Muscle of leg (tissue), 11 donors: ENCODE data around the gene YJEFN3. TPM values are rescaled to one million over a fixed set of nuclear protein-coding genes. Genes with fewer than 3 reads are reported as not detected.

Experiments
- DNase-seq: peaks from one replicate; pipeline ENCODE4 v3.0.0; 2013
- H3K27ac ChIP-seq: one replicate; pipeline ENCODE4 v1.5.1; 2013; ENCODE audit warnings: mild to moderate bottlenecking, low read length, control low read depth
- H3K27me3 ChIP-seq: one replicate; pipeline ENCODE4 v1.6.1; 2013; ENCODE audit warnings: low read length; ENCODE audit not compliant: control insufficient read depth, insufficient read depth
- H3K36me3 ChIP-seq: one replicate; pipeline ENCODE4 v1.6.1; 2013; ENCODE audit warnings: low read length; ENCODE audit not compliant: control insufficient read depth, insufficient read depth
- H3K4me1 ChIP-seq: one replicate; pipeline ENCODE4 v1.6.1; 2013; ENCODE audit warnings: low read length; ENCODE audit not compliant: control insufficient read depth, insufficient read depth
- H3K4me3 ChIP-seq: one replicate; pipeline ENCODE4 v1.5.1; 2013; ENCODE audit warnings: low read length, control low read depth
- H3K9me3 ChIP-seq: replicated peaks from 2 replicates; pipeline ENCODE4 v1.6.1; 2013; ENCODE audit warnings: low read depth, low read length; ENCODE audit not compliant: control insufficient read depth
- WGBS: methylation state at CpG from one replicate; pipeline ENCODE4 v1.1.5; 2013; ENCODE audit warnings: missing lambda C conversion rate; ENCODE audit not compliant: insufficient coverage; 5-methylcytosine and 5-hydroxymethylcytosine counted together
- polyA plus RNA-seq, 8 donors: library from polyadenylated mRNA; unstranded; fragments of 120-200 nt; gene quantifications; one replicate each; pipeline versions ENCODE4 v1.2.1 to v1.2.3, GENCODE V29; 2013; ENCODE audit warnings: inconsistent platforms in 1 of 8, low replicate concordance in 1 of 8; ENCODE audit not compliant: insufficient read length in 8 of 8, insufficient read depth in 1 of 8
- total RNA-seq: library from RNA; stranded (reverse); fragments of 120-200 nt; gene quantifications from one replicate; pipeline ENCODE4 v1.2.4, GENCODE V29; 2013

The YJEFN3 gene
- total and polyA plus RNA-seq, 9 donors = 1.6 to 10.7 (median 6.9) TPM

DNA sequence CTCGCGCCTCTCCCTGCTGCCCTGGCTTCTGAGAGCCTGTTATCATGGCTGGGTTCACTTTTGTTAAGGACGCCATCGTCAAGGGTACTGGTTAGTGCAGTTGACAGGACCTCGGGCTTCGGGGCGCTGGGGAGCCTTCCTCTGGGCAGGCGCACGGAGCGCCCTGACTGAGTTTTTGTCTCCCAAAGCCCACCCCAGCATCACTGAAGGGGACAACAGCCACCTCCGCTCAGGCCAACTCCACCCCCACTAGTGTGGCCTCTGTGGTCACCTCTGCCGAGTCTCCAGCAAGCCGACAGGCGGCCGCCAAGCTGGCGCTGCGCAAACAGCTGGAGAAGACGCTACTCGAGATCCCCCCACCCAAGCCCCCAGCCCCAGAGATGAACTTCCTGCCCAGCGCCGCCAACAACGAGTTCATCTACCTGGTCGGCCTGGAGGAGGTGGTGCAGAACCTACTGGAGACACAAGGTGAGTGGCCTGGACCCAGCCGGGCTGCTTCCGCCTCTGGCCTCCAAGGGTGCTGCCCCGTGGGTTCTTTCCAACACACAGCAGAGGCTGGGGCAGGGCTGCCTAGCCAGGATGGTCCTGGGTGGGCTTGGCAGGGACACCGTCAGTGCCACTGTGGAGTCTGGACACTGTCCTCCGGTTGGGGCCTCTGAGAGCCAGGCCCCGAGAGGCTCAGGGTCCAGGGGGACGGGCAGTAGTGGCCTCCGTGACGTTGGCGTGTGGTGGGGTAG is 30.3 kb upstream of the YJEFN3 start:
- H3K36me3 ChIP-seq = peaks cover 98% of the 10 kb centered on the region
- H3K4me1 ChIP-seq = peaks cover 4% of the 10 kb centered on the region
- no peaks in the 10 kb centered on the region for H3K27me3 ChIP-seq
- WGBS = 88% methylated on average over 33 of the region's 33 CpGs
- H3K4me3 ChIP-seq = no peak overlapping the region
- H3K27ac ChIP-seq = no peak overlapping the region
- DNase-seq = no peak
- no peaks in the 10 kb centered on the region for H3K9me3 ChIP-seq

DNA sequence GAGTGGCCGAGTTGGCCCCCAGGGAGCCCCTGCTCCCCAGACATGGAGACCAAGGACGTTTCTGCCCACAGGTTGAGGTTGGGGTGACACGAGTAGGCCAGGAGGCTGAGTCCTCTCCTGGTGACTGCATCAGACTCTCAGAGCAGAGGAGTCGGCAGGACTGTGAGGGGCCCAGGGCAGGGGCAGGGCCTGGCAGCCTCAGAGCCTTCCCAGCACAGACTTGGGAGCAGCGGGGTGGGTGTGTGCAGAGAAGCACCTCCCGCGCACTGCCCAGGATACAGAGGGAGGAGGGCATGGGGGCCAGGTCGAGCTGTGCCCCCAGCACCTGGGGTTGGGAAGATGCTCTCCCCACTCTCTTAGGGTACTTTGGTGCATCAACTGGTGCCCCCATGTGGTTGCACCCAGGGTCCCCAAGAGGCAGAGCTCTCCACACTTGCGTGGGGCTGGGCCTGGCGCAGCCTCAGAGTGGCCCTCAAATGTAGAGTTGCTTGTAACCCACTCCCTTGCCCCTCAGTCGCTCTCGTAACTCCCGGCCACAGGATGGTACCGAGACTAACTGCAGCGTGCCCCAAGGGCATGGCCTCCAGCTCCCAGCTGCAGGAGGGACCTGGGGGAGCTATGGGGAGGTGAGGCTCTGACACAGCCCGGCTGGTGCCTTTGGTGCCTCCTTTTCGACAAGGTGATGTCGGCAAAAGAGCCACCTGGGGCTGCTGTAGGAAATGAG is 29.3 kb upstream of the YJEFN3 start:
- no peak for DNase-seq
- H3K4me3 ChIP-seq = no peak overlapping the region
- WGBS = 70% methylated on average over 8 of the region's 18 CpGs

DNA sequence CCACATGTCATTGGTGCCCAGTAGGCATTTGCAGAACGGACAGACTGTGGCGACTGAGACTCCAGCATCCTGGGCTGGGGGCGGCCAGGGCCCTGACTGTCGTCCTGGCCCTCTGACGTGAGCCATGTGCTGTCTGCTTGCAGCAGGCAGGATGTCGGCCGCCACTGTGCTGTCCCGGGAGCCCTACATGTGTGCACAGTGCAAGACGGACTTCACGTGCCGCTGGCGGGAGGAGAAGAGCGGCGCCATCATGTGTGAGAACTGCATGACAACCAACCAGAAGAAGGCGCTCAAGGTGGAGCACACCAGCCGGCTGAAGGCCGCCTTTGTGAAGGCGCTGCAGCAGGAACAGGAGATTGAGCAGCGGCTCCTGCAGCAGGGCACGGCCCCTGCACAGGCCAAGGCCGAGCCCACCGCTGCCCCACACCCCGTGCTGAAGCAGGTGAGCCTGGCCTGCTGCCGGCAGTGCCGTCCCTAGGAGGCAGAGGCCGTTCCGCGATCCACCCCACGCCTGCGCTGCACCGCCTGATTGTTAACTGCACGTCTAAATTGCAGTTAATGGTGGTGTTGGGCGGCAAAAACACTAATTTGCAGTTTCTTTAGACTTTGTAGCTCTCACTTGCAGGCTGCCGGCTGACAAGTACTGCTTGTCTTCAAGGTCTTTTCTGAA is 27.6 kb upstream of the YJEFN3 start:
- H3K27ac ChIP-seq = no peak overlapping the region
- H3K36me3 ChIP-seq = peaks cover 94% of the 10 kb centered on the region
- H3K27me3 ChIP-seq = no peaks in the 10 kb centered on the region
- no peaks in the 10 kb centered on the region for H3K9me3 ChIP-seq
- no peak overlapping the region for H3K4me3 ChIP-seq
- DNase-seq = no peak
- peaks cover 4% of the 10 kb centered on the region for H3K4me1 ChIP-seq
- WGBS = 82% methylated on average over 33 of the region's 34 CpGs

More for the DNA sequence above, 29.3 kb upstream of the YJEFN3 start:
- Histone ChIP-seq H3K36me3 (peaks cover 93% of the 10 kb centered on the region), H3K27ac (no peak overlapping the region), H3K27me3 (no peaks in the 10 kb centered on the region), H3K9me3 (no peaks in the 10 kb centered on the region), H3K4me1 (peaks cover 4% of the 10 kb centered on the region)

- no peaks in the 10 kb centered on the region for H3K9me3 ChIP-seq
- WGBS = 91% methylated on average over 25 of the region's 26 CpGs
- DNase-seq = no peak
- no peaks in the 10 kb centered on the region for H3K27me3 ChIP-seq
- peaks cover 4% of the 10 kb centered on the region for H3K4me1 ChIP-seq
- H3K27ac ChIP-seq = no peak overlapping the region
- peaks cover 94% of the 10 kb centered on the region for H3K36me3 ChIP-seq
- H3K4me3 ChIP-seq = no peak overlapping the region
Observed at GRCh38 chr19:19501798-19502197, 26.9 kb upstream of the YJEFN3 start.

DNA sequence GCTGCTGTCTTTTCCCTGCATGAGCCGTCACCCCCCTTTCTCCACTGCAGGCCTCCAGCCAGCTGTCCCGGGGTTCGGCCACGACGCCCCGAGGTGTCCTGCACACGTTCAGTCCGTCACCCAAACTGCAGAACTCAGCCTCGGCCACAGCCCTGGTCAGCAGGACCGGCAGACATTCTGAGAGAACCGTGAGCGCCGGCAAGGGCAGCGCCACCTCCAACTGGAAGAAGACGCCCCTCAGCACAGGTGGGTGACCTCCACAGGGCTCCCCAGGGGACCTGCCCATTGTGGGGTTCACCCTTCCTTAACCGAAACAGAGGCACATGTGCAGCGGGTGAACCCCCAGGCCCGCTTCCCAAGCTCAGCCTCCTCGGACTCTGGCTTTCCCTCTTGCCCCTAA is 26.4 kb upstream of the YJEFN3 start:
- DNase-seq = no peak
- Histone ChIP-seq H3K4me1 (peaks cover 4% of the 10 kb centered on the region), H3K27me3 (no peaks in the 10 kb centered on the region), H3K27ac (no peak overlapping the region), H3K36me3 (peaks cover 94% of the 10 kb centered on the region), H3K4me3 (no peak overlapping the region), H3K9me3 (no peaks in the 10 kb centered on the region)
- 88% methylated on average over 19 of the region's 19 CpGs for WGBS

DNA sequence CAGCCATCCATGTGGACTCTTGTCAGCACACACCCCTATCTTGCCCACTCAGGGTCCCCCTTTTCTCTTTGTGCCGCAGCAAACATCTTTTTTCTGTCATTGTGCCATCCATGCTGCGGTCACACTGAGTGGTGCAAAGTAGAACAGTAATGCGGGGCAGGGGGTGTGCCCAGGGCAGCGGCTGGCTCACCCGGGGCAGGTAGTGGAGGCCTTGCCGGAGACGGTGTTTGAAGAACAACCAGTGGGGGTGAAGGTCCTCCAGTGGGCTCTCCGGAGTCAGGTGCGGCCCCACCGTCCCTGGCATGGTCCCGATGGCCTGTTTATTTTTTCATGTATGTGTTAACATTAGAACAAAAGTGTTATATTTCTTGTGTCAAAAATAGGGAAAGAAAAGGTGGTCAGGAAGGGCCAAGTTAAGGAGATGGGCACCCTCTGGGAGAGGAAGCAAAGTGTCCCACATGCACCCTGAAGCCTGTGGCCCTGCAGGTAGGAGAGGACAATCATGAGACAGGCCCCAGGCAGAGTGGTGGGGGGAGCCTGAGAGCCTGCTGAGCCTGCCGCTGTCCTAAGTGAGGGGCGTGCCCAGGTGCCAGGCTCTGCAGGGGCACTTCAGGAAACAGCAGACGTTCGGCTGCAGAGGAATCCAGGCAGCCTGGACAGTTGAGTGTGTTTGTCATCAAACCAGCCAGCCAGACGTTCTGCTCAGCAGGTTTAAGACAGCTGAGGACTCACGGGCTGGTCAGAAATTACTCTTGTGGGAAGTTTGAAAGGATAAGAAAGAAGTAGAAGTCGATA is 25.7 kb upstream of the YJEFN3 start:
- DNase-seq = no peak
- peaks cover 94% of the 10 kb centered on the region for H3K36me3 ChIP-seq
- peaks cover 4% of the 10 kb centered on the region for H3K4me1 ChIP-seq
- no peak overlapping the region for H3K27ac ChIP-seq
- 77% methylated on average over 12 of the region's 18 CpGs for WGBS
- no peaks in the 10 kb centered on the region for H3K27me3 ChIP-seq
- H3K9me3 ChIP-seq = no peaks in the 10 kb centered on the region
- H3K4me3 ChIP-seq = no peak overlapping the region

- Histone ChIP-seq H3K27me3 (no peaks in the 10 kb centered on the region), H3K4me3 (no peak overlapping the region), H3K36me3 (peaks cover 77% of the 10 kb centered on the region), H3K9me3 (no peaks in the 10 kb centered on the region), H3K4me1 (no peaks in the 10 kb centered on the region), H3K27ac (no peak overlapping the region)
- WGBS = 86% methylated on average over 19 of the region's 23 CpGs
- DNase-seq = no peak
Observed at GRCh38 chr19:19504754-19505668, 23.7 kb upstream of the YJEFN3 start.

DNA sequence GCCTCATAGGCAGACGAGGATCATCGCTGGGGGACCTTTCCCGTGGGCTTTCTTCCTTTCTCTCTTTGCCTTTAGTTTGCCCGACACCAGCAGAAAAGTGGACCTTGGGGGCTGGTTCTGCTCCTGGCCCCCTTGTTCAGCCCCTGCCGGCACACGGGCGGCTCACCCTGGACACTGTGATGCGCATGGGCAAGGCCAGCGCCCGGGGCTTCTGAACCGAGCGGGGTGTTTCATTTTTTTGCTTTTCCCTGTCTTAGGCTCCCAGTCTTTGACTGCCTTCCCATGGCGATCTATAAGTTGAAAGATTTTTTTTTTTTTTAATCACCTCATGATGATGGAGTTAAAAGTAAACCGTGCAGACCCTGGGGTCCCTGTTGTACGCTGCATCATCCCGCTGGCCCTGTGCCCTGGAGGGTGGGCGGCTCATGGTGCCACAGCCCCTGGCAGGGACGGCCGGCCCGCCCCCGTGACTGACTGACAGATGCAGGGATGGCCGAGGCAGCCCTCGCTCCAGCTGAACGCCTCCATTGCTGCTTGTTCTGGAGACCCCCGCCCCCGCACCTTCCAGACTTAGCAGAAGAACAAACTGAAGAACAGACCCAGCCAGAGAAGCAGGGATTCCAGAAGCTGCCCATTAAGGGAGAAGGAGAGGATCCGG is 22.9 kb upstream of the YJEFN3 start:
- Histone ChIP-seq H3K27ac (no peak overlapping the region), H3K4me1 (no peaks in the 10 kb centered on the region)
- 79% methylated on average over 16 of the region's 27 CpGs for WGBS

DNA sequence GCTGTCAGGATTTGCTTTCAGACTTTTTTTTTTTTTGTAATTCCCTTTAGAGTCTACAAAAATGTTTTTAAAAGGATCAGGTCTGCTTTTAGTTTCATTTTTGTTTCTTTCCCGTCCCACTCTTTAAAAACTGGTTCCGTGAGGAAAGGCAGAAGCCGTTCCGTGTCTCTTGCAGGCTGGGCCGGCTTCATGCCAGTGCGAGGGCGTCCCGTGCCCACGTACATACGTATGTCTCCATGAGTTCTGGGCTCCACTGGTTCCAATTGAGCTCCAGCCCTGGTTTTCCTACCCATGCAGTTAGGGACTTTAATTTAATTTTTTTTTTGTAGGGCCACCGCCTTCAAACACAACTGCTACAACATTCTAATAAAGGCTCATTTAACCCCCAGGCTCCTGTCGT is 22.1 kb upstream of the YJEFN3 start:
- H3K4me1 ChIP-seq = no peaks in the 10 kb centered on the region
- H3K4me3 ChIP-seq = no peak overlapping the region
- no peak for DNase-seq
- peaks cover 62% of the 10 kb centered on the region for H3K36me3 ChIP-seq
- H3K27ac ChIP-seq = no peak overlapping the region
- no peaks in the 10 kb centered on the region for H3K27me3 ChIP-seq
- 77% methylated on average over 9 of the region's 12 CpGs for WGBS
- no peaks in the 10 kb centered on the region for H3K9me3 ChIP-seq

More for the DNA sequence above, 22.9 kb upstream of the YJEFN3 start:
- H3K4me3 ChIP-seq = no peak overlapping the region
- DNase-seq = no peak
- peaks cover 70% of the 10 kb centered on the region for H3K36me3 ChIP-seq
- no peaks in the 10 kb centered on the region for H3K9me3 ChIP-seq
- no peaks in the 10 kb centered on the region for H3K27me3 ChIP-seq
